ENCODE data around the gene CRIM1. TPM values are rescaled to one million over a fixed set of nuclear protein-coding genes. Genes with fewer than 3 reads are reported as not detected.

The CRIM1 gene
- total RNA-seq, 6 experiments from 2014 or later = 731 to 946 (median 839) TPM

GRCh38 chr2:36556842-36557241 lies 201.3 kb downstream of the CRIM1 start:
- H3K9me3 Mint-ChIP-seq = peaks cover 17% of the 10 kb centered on the region

GRCh38 chr2:36559221-36559942 lies 203.8 kb downstream of the CRIM1 start:
- TF ChIP-seq CTCF (IDR thresholded peaks at IDR 0.05) = no peak
- peaks cover 100% of the 10 kb centered on the region for H3K4me1 Mint-ChIP-seq (ENCODE audit: low read depth)

More at GRCh38 chr2:36556842-36557241, 201.3 kb downstream of the CRIM1 start:
- DNase-seq = peak; percentile 81
- Mint-ChIP-seq H3K4me1 (ENCODE audit: low read depth) (peaks cover 100% of the 10 kb centered on the region), H3K36me3 (ENCODE audit: low read depth) (peaks cover 79% of the 10 kb centered on the region), H3K27ac (peak overlapping the region; percentile 89), H3K4me3 (peak overlapping the region; percentile 36; the same call in 1 of the 2 replicates), H3K27me3 (ENCODE audit: insufficient read depth) (peaks cover 56% of the 10 kb centered on the region)
- TF ChIP-seq CTCF (IDR thresholded peaks at IDR 0.05) = no peak

GRCh38 chr2:36560726-36561125 lies 205.1 kb downstream of the CRIM1 start:
- Mint-ChIP-seq H3K4me3 (peak overlapping the region; percentile 71), H3K27me3 (ENCODE audit: insufficient read depth) (peaks cover 68% of the 10 kb centered on the region), H3K9me3 (peaks cover 31% of the 10 kb centered on the region), H3K4me1 (ENCODE audit: low read depth) (peaks cover 100% of the 10 kb centered on the region), H3K27ac (peak overlapping the region; percentile 89), H3K36me3 (ENCODE audit: low read depth) (peaks cover 73% of the 10 kb centered on the region)
- no peak for DNase-seq
- no peak for TF ChIP-seq CTCF (IDR thresholded peaks at IDR 0.05)

More at GRCh38 chr2:36559221-36559942, 203.8 kb downstream of the CRIM1 start:
- Mint-ChIP-seq H3K27me3 (ENCODE audit: insufficient read depth) (peaks cover 64% of the 10 kb centered on the region), H3K9me3 (peaks cover 21% of the 10 kb centered on the region), H3K36me3 (ENCODE audit: low read depth) (peaks cover 72% of the 10 kb centered on the region), H3K4me3 (peak overlapping the region; percentile 71), H3K27ac (peak overlapping the region; percentile 89)
- DNase-seq = no peak

GRCh38 chr2:36561237-36561944 lies 205.8 kb downstream of the CRIM1 start:
- no peak for TF ChIP-seq CTCF (IDR thresholded peaks at IDR 0.05)
- Mint-ChIP-seq H3K4me3 (peak overlapping the region; percentile 71), H3K9me3 (peaks cover 31% of the 10 kb centered on the region), H3K4me1 (ENCODE audit: low read depth) (peaks cover 96% of the 10 kb centered on the region), H3K36me3 (ENCODE audit: low read depth) (peaks cover 73% of the 10 kb centered on the region), H3K27ac (peak overlapping the region; percentile 89), H3K27me3 (ENCODE audit: insufficient read depth) (peaks cover 66% of the 10 kb centered on the region)
- peak; percentile 97 for DNase-seq

- Mint-ChIP-seq H3K36me3 (ENCODE audit: low read depth) (peaks cover 79% of the 10 kb centered on the region), H3K27me3 (ENCODE audit: insufficient read depth) (peaks cover 73% of the 10 kb centered on the region), H3K4me3 (peak overlapping the region; percentile 71), H3K27ac (peak overlapping the region; percentile 89), H3K9me3 (peaks cover 37% of the 10 kb centered on the region), H3K4me1 (ENCODE audit: low read depth) (peaks cover 96% of the 10 kb centered on the region)
- peak; percentile 60 for DNase-seq
- no peak for TF ChIP-seq CTCF (IDR thresholded peaks at IDR 0.05)
Measured at GRCh38 chr2:36562240-36562639, 206.7 kb downstream of the CRIM1 start.

Measured in HFFc6 (cell line).